Right lobe of liver (tissue), 6 donors: ENCODE data around the gene FAM180A. TPM values are rescaled to one million over a fixed set of nuclear protein-coding genes. Genes with fewer than 3 reads are reported as not detected.

ENCODE experiments used
- ATAC-seq, 4 donors: fragments of 200-7000 bp; cut with Tn5 transposase; one replicate each; pipeline ENCODE4 v1.9.1; 2020; ENCODE audit warnings: mild to moderate bottlenecking in 4 of 4, moderate library complexity in 4 of 4
- DNase-seq, 3 donors: peaks; one replicate each; pipeline ENCODE4 v3.0.0-alpha.2; 2020
- H3K27ac ChIP-seq, 3 donors: fragments of 200-600 bp; one replicate each; pipeline ENCODE4 v1.8.0; 2022
- H3K27me3 ChIP-seq, 2 donors: fragments of 200-600 bp; one replicate each; pipeline ENCODE4 v1.8.0; 2022
- H3K36me3 ChIP-seq, 4 donors: fragments of 200-600 bp; sonication (generic) in 1 of 4; one replicate each; pipeline versions ENCODE4 v1.5.1 to v1.8.0; 2017 to 2022; ENCODE audit warnings: control low read depth in 1 of 4
- H3K4me1 ChIP-seq, 4 donors: fragments of 200-600 bp; sonication (generic) in 1 of 4; one replicate each; pipeline versions ENCODE4 v1.5.1 to v1.8.0; 2017 to 2022; ENCODE audit warnings: control low read depth in 1 of 4
- H3K4me3 ChIP-seq, 3 donors: fragments of 200-600 bp; one replicate each; pipeline ENCODE4 v1.8.0; 2022
- H3K9me3 ChIP-seq, 4 donors: fragments of 200-600 bp; sonication (generic) in 1 of 4; one replicate each; pipeline versions ENCODE4 v1.5.1 to v1.8.0; 2017 to 2022; ENCODE audit warnings: control low read depth in 1 of 4
- POLR2A ChIP-seq: fragments of 450-650 bp; IDR thresholded peaks from one replicate; pipeline ENCODE4 v1.6.1; 2017; ENCODE audit warnings: antibody characterized with exemption, mild to moderate bottlenecking
- WGBS: methylation state at CpG from one replicate; pipeline ENCODE4 v1.1.6; 2018; ENCODE audit warnings: low coverage, low lambda C conversion rate; ENCODE audit not compliant: insufficient coverage; ENCODE audit errors: missing lambda C conversion rate; 5-methylcytosine and 5-hydroxymethylcytosine counted together
- intact Hi-C, 2 donors: fragments of 100-400 bp; cut with DNase I; formaldehyde crosslinking; loops; one replicate each; pipeline versions ENCODE4 v1.11.2 to v1.14.1; 2022
- total RNA-seq, 6 experiments: library from RNA; depleted of rRNA in 2 of 6; stranded (reverse); fragments of >200 nt in 2 of 6; fragmentation: NEBNext Ultra II Directional in 3 of 6; extraction: Animal tissue kit (Norgen Biotek cat#: 25700) in 3 of 6; gene quantifications; one replicate each; pipeline versions ENCODE4 v1.1.0 to v1.2.4, GENCODE V29; 2016 to 2023
- TF ChIP-seq, protein P1 (sequence below), 4 donors: fragments of 200-600 bp in 3 of 4; fragments of 450-650 bp in 1 of 4; IDR thresholded peaks; one replicate each; pipeline versions ENCODE4 v1.5.1 to v1.8.0; 2016 to 2022; ENCODE audit warnings: antibody characterized with exemption in 4 of 4, mild to moderate bottlenecking in 2 of 4
- donor health status: DM: no; HTN: yes; CAD: no.
- donor health status: DM: no; HTN: no; CAD: no.
- donor health status: DM: no; HTN: no; CAD: no.
- donor health status: DM: no; HTN: yes; CAD: no.
- donor health status: DM: no; HTN: yes; CAD: no.

FAM180A gene
- total RNA-seq, 6 experiments from 2014 or later: 2.8 to 14.9 (median 6.4) TPM

DNA sequence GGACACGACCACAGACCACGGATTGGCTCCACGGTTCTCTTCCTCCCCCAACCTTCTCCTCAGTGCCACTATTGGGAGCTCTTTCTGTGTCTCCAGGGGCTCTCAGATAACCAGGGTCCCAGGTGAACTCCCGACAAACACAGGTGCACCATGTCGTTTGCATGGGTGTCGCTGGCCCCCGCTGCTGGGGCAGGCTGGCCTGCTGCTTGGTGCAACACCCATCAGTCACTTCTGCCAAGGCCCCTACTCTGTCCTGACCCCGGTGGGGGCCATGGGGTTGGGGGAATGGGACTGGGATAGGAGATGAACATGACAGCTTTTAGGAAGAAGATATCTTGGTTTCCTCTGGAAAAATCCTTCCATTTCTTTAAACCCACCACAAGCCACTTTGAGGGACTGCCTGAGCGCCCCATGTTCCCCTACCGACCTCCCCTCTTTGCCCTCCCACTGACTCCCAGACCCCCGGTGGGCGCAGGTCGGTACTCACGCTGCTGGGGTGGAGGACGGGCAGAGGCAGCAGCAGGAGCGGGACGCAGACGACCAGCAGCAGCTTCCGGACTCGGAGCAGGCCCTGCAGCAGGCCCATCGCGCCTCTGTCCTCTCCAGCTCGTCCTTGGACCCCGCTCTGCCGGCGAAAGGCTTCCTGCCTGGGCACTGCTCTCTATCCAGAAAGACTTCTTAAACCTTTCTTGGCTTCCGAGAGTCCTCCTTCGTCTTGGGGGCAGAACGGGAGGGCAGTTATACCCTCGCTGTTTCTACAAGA is 21.5 kb downstream of the FAM180A start:
- Histone ChIP-seq H3K36me3 (no peaks in the 10 kb centered on the region), H3K27ac (no peak overlapping the region), H3K27me3 (no peaks in the 10 kb centered on the region), H3K4me1 (no peaks in the 10 kb centered on the region), H3K9me3 (no peaks in the 10 kb centered on the region), H3K4me3 (no peak overlapping the region)
- peak in 1 of 4 donors; percentile 18 for ATAC-seq
- DNase-seq: no peak
- no peak for TF ChIP-seq POLR2A
- TF ChIP-seq, protein P1, sequence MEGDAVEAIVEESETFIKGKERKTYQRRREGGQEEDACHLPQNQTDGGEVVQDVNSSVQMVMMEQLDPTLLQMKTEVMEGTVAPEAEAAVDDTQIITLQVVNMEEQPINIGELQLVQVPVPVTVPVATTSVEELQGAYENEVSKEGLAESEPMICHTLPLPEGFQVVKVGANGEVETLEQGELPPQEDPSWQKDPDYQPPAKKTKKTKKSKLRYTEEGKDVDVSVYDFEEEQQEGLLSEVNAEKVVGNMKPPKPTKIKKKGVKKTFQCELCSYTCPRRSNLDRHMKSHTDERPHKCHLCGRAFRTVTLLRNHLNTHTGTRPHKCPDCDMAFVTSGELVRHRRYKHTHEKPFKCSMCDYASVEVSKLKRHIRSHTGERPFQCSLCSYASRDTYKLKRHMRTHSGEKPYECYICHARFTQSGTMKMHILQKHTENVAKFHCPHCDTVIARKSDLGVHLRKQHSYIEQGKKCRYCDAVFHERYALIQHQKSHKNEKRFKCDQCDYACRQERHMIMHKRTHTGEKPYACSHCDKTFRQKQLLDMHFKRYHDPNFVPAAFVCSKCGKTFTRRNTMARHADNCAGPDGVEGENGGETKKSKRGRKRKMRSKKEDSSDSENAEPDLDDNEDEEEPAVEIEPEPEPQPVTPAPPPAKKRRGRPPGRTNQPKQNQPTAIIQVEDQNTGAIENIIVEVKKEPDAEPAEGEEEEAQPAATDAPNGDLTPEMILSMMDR (IDR thresholded peaks at IDR 0.05): no peak
- 78% methylated on average over 7 of the region's 30 CpGs for WGBS
- intact Hi-C loops: no loop called here

DNA sequence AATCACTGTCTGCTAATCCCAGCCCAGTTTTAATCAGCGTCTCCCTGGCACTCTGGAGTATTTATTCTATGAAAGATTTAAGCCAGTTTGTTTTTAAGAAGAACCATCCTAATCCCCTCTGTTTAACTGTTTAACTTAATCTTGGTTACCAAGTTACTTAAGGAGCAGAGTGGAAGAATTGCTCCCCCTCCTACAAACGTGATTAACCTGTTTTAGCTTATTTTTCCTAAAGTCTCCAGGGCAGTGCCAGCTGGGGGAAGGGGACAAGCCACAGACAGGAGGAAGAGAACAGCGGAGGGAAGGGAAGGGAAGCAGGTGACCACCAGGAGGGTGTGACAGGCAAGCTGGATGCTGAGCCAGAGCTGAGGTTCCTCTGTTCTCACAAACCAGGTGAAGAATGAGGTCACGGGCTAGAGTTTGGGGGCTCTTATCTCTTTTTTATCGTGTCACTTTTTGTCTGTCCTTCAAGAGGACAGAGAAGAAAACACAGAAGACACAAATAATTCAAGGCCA is 22.3 kb downstream of the FAM180A start:
- no peaks in the 10 kb centered on the region for H3K9me3 ChIP-seq
- no peak overlapping the region for H3K4me3 ChIP-seq
- DNase-seq: no peak
- H3K27ac ChIP-seq: no peak overlapping the region
- intact Hi-C loops: no loop called here
- no peaks in the 10 kb centered on the region for H3K27me3 ChIP-seq
- H3K4me1 ChIP-seq: no peaks in the 10 kb centered on the region
- ATAC-seq: no peak
- H3K36me3 ChIP-seq: no peaks in the 10 kb centered on the region
- TF ChIP-seq, protein P1 (IDR thresholded peaks at IDR 0.05): no peak
- no peak for TF ChIP-seq POLR2A
- 32% methylated on average over 4 of the region's 5 CpGs for WGBS

DNA sequence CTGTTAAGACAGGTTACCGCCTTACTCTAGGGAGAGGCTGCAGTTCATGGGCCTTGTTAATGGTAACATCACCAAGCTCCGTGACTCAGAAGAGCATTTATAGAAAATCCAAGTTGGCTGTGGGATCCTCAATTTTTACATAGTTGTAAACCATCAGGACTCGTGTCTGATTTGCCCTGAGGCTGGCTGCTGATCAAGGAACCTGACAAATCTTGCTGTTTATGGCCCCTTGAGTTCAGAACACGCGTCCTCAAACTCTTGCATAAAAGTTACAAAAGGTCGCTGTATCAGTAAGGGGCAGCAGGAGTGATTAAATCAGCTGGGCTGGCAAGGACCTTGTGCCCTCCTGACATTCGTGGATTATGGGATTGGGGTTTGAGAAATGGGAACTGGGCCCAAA is 25.2 kb downstream of the FAM180A start:
- Histone ChIP-seq H3K36me3 (no peaks in the 10 kb centered on the region), H3K27me3 (no peaks in the 10 kb centered on the region), H3K4me1 (no peaks in the 10 kb centered on the region), H3K4me3 (no peak overlapping the region), H3K27ac (no peak overlapping the region), H3K9me3 (no peaks in the 10 kb centered on the region)
- intact Hi-C loops: no loop called here
- DNase-seq (no peak), ATAC-seq (no peak)
- WGBS: 79% methylated on average over 7 of the region's 7 CpGs
- TF ChIP-seq POLR2A: no peak
- TF ChIP-seq, protein P1 (IDR thresholded peaks at IDR 0.05): no peak

DNA sequence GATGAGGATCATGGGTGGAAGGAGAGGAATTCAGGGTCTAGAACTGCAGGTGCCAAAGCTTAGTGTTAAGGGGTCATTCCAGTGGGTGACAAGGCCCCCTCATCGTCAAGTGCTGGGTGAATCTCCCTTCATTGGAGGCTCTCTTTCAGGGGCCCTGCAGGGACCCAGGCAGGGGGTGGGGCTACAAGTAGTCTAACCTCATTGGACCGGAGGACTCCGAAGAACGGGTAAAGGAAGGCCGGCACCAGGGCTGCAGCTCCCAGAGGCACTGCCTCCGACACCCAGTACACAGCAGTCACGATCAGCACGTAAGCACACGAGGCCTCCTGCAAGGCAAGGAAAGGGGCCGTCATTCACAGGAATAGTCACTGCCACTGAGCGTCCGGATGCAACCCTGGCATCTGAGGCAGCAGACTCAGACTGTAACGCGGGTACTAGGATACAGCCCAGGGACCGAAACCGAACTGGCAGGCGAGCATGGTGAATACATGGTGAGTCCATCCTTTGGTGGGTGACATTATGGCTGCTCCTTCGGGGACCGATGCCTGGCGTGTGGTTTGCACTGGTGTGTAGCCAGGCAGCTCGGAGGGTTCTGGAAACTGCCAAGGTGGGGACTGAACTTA is 27.3 kb downstream of the FAM180A start:
- H3K27ac ChIP-seq: no peak overlapping the region
- H3K36me3 ChIP-seq: no peaks in the 10 kb centered on the region
- WGBS: 89% methylated on average over 5 of the region's 21 CpGs
- no peaks in the 10 kb centered on the region for H3K27me3 ChIP-seq
- H3K4me1 ChIP-seq: no peaks in the 10 kb centered on the region
- TF ChIP-seq POLR2A: no peak
- TF ChIP-seq, protein P1 (IDR thresholded peaks at IDR 0.05): no peak
- intact Hi-C loops: no loop called here
- no peaks in the 10 kb centered on the region for H3K9me3 ChIP-seq
- ATAC-seq (no peak), DNase-seq (no peak)
- H3K4me3 ChIP-seq: no peak overlapping the region
